ENCODE data around the gene ATP13A1.

ATP13A1 gene

GRCh38 chr19:19655051-19655594, 8.4 kb downstream of the ATP13A1 start:
- no peak overlapping the region for H3K4me3 ChIP-seq (ENCODE audit: low read length)
- no peak for DNase-seq (ENCODE audit: low read depth)
- TF ChIP-seq, protein P1, sequence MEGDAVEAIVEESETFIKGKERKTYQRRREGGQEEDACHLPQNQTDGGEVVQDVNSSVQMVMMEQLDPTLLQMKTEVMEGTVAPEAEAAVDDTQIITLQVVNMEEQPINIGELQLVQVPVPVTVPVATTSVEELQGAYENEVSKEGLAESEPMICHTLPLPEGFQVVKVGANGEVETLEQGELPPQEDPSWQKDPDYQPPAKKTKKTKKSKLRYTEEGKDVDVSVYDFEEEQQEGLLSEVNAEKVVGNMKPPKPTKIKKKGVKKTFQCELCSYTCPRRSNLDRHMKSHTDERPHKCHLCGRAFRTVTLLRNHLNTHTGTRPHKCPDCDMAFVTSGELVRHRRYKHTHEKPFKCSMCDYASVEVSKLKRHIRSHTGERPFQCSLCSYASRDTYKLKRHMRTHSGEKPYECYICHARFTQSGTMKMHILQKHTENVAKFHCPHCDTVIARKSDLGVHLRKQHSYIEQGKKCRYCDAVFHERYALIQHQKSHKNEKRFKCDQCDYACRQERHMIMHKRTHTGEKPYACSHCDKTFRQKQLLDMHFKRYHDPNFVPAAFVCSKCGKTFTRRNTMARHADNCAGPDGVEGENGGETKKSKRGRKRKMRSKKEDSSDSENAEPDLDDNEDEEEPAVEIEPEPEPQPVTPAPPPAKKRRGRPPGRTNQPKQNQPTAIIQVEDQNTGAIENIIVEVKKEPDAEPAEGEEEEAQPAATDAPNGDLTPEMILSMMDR (conservative IDR thresholded peaks at IDR 0.05; ENCODE audit: low read length), result no peak

- TF ChIP-seq, protein P1 (conservative IDR thresholded peaks at IDR 0.05; ENCODE audit: low read length), result no peak
- DNase-seq (ENCODE audit: low read depth), result no peak
- H3K4me3 ChIP-seq (ENCODE audit: low read length), result no peak overlapping the region
Observed at GRCh38 chr19:19654441-19654840, 9.0 kb downstream of the ATP13A1 start.

DNA sequence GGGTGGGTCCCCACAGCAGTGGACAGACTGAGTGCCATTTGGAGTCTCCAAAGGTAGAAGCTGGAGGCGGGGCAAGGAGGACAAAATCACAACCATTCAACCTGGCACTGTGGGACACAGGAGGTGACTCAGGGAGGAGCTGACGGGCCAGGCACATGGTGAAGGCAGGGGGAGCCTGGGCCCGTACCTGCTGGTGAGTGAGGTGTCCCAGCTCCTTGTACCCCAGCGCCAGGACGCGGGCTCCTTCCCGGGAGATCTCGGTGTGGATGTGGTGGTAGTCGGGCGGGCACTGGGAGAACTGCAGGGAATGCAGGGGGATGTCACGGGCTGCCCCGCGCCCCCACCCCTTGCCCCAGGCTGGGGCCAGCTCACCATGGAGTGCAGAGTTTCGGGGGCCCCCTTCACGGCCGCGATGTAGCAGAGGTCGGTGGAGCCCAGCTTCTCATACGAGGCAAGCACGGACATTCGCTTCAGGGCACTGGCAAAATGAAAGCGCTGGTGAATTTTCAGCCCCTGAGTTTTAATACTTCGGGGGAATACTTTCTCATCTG, 9.8 kb downstream of the ATP13A1 start:
- TF ChIP-seq, protein P1 (conservative IDR thresholded peaks at IDR 0.05; ENCODE audit: low read length), result no peak
- no peak for DNase-seq (ENCODE audit: low read depth)
- no peak overlapping the region for H3K4me3 ChIP-seq (ENCODE audit: low read length)

GRCh38 chr19:19652482-19653295, 10.8 kb downstream of the ATP13A1 start:
- DNase-seq (ENCODE audit: low read depth), result peak; percentile 13
- TF ChIP-seq, protein P1 (conservative IDR thresholded peaks at IDR 0.05; ENCODE audit: low read length), result no peak
- H3K4me3 ChIP-seq (ENCODE audit: low read length), result no peak overlapping the region

- no peak overlapping the region for H3K4me3 ChIP-seq (ENCODE audit: low read length)
- TF ChIP-seq, protein P1 (conservative IDR thresholded peaks at IDR 0.05; ENCODE audit: low read length), result no peak
- DNase-seq (ENCODE audit: low read depth), result no peak
Observed at GRCh38 chr19:19651076-19651475, 12.4 kb downstream of the ATP13A1 start.

GRCh38 chr19:19650331-19650730, 13.1 kb downstream of the ATP13A1 start:
- no peak for DNase-seq (ENCODE audit: low read depth)
- H3K4me3 ChIP-seq (ENCODE audit: low read length), result no peak overlapping the region
- TF ChIP-seq, protein P1 (conservative IDR thresholded peaks at IDR 0.05; ENCODE audit: low read length), result no peak

- no peak overlapping the region for H3K4me3 ChIP-seq (ENCODE audit: low read length)
- no peak for DNase-seq (ENCODE audit: low read depth)
- TF ChIP-seq, protein P1 (conservative IDR thresholded peaks at IDR 0.05; ENCODE audit: low read length), result no peak
Observed at GRCh38 chr19:19649580-19649995, 13.9 kb downstream of the ATP13A1 start.

Measured in AG10803 (cell line).